Keratinocyte (primary cell): ENCODE results near the gene SAG.

Experiments used
- CTCF ChIP-seq, 3 experiments: IDR thresholded peaks in 1 of 3; conservative IDR thresholded peaks in 1 of 3; optimal IDR thresholded peaks in 1 of 3; 2 replicates in 2 of 3; 3 replicates in 1 of 3; pipeline versions ENCODE3 to v1.5.1; 2011; ENCODE audit warnings: low read length in 3 of 3, mild to moderate bottlenecking in 3 of 3, moderate library complexity in 2 of 3, control low read depth in 1 of 3, inconsistent platforms in 1 of 3; ENCODE audit not compliant: insufficient read depth in 2 of 3; ENCODE audit errors: extremely low read depth in 1 of 3
- EZH2 ChIP-seq: IDR thresholded peaks from one replicate; pipeline ENCODE4 v1.6.1; 2012; ENCODE audit warnings: inconsistent platforms, mild to moderate bottlenecking, low read length, moderate library complexity

- no peak for TF ChIP-seq CTCF (optimal IDR thresholded peaks at IDR 0.05 in 1 of 3, IDR thresholded peaks at IDR 0.05 in 1 of 3, conservative IDR thresholded peaks at IDR 0.05 in 1 of 3; ENCODE audit: extremely low read depth in 1 of 3, insufficient read depth in 2 of 3, low read length in 3 of 3)
- TF ChIP-seq EZH2: no peak
Observed at GRCh38 chr2:233271693-233272092, 35.9 kb upstream of the SAG start.
